Measurements from ENCODE around the gene CCDC187.

The CCDC187 gene

DNA sequence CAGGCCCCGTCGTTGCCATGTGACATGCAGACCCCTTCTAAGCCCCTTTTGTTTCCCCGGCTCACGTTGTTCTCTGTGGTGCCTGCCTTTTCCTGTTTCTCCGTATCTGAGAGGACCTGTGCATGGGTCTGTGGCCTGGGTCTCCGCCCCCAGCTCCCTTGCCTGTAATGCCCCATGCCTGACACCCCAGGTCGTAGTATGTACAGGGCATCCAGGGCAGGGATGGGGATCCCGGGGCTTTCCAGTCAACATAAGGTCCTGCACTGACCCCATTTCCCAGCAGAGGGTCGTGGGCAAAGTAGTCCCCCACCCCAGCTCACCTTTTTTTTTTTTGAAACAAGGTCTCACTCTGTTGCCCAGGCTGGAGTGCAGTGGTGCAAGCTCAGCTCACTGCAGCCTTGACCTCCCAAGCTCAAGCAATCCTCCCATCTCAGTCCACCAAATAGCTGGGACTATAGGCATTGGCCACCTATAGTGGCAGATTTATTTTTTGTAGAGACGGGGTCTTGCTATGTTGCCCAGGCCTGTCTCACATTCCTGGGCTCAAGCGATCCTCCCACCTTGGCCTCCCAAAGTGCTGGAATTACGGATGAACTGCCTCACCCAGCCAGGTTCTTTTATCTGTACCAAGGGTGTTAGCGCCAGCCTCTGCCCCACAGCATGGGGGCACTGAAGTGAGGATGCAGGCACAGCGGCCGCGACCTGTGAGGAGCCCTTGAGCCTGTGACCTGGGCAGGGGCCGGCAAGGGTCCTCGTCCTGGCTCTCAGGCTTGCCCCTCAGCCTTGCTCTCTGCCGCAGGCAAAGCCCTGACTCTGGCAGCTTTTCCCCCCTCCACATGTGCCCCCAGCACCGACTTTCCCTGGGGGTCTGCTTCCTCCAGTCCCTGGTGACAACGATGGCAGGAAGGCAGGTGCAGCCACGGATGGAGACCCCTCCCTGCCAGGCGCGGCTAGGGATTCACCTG lies 39.2 kb downstream of the CCDC187 start:
- DNase-seq (ENCODE audit: low read depth) = no peak
- TF ChIP-seq, protein P1, sequence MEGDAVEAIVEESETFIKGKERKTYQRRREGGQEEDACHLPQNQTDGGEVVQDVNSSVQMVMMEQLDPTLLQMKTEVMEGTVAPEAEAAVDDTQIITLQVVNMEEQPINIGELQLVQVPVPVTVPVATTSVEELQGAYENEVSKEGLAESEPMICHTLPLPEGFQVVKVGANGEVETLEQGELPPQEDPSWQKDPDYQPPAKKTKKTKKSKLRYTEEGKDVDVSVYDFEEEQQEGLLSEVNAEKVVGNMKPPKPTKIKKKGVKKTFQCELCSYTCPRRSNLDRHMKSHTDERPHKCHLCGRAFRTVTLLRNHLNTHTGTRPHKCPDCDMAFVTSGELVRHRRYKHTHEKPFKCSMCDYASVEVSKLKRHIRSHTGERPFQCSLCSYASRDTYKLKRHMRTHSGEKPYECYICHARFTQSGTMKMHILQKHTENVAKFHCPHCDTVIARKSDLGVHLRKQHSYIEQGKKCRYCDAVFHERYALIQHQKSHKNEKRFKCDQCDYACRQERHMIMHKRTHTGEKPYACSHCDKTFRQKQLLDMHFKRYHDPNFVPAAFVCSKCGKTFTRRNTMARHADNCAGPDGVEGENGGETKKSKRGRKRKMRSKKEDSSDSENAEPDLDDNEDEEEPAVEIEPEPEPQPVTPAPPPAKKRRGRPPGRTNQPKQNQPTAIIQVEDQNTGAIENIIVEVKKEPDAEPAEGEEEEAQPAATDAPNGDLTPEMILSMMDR (IDR thresholded peaks at IDR 0.05; ENCODE audit: low read depth, low read length, missing control alignments) = no peak
- H3K4me3 ChIP-seq (ENCODE audit: low read depth, low read length) = no peak overlapping the region

DNA sequence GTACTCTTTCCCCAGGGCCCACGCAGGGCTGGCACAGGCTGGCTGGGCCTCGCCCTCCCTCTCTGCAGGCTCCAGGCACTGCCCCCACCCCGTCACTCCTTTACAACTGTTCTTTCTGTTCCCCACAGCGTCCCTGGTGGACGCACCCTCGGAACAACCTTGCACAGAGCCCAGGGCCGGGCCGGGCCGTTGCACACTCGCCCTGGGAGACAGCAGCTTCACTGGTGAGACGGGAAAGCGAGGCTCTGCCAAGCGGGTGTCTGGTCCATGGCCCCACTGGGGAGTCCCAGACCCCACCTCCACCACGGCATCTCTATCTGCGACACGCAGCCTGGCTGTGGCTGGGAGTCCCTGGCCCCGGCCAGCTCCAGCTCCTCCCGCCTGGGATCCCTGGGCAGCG lies 39.9 kb downstream of the CCDC187 start:
- DNase-seq (ENCODE audit: low read depth) = no peak
- TF ChIP-seq, protein P1 (IDR thresholded peaks at IDR 0.05; ENCODE audit: low read depth, low read length, missing control alignments) = no peak
- no peak overlapping the region for H3K4me3 ChIP-seq (ENCODE audit: low read depth, low read length)

DNA sequence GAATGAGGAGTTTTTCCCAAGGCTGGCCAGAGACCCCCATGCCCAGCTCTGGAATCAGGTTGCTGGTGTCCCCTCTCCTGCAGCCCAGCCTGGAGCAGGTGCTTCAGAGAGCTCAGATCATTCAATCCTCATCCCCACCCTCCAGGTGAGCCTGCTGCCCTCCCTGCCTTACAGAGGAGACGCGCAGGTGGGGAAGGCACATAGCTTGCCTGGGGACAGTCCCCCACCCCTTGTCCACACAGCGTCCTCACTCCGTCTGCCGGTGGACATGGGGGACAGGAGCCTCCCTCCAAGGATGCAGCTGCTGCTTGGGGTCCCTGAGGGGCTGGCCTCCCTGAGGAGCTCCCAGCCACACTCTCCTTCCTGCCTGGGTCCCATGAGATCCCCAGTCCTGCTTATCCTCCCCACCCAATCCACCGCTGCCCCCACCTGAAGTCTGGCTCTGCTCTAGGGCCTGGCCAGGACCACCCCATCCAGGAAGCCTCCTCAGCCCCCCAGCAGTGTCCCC lies 41.2 kb downstream of the CCDC187 start:
- TF ChIP-seq, protein P1 (IDR thresholded peaks at IDR 0.05; ENCODE audit: low read depth, low read length, missing control alignments) = no peak
- H3K4me3 ChIP-seq (ENCODE audit: low read depth, low read length) = no peak overlapping the region
- no peak for DNase-seq (ENCODE audit: low read depth)

DNA sequence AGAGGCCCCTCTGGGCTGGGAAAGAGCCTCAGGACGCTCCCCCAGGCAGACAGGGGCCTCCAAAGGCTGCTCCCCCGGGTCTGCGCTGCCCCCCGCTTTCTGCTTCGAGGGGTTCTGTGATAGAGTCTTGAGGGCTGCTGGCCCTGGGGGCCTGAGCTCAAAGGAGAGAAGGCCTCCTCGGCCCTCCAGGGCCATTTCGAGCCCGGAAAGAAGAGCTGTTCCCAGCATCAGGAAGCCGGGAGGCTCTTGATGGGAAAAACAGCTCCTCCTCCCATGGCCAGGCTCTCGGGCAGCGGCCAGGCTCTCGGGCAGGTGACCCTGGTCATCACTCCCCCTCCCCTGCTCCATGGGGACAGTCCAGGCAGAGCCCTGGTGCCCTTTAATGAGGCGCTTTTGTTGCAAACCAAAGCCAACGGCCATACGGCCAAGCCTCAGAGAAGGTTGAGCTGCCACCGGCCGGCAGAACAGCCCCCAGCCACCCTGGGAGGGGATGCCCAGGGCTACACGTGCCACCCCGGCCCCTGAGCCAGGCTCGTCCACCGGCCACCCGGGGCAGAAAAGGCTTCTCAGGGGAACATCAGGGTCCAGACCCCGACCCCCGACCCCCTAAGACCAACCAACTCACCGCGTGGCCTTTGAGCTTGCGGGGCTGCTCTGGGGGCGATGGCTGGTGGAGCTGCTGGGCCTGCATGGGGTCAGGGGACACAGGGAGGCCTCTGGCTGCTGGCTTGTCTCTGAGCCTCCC lies 42.0 kb downstream of the CCDC187 start:
- DNase-seq (ENCODE audit: low read depth) = no peak
- TF ChIP-seq, protein P1 (IDR thresholded peaks at IDR 0.05; ENCODE audit: low read depth, low read length, missing control alignments) = no peak
- H3K4me3 ChIP-seq (ENCODE audit: low read depth, low read length) = no peak overlapping the region

DNA sequence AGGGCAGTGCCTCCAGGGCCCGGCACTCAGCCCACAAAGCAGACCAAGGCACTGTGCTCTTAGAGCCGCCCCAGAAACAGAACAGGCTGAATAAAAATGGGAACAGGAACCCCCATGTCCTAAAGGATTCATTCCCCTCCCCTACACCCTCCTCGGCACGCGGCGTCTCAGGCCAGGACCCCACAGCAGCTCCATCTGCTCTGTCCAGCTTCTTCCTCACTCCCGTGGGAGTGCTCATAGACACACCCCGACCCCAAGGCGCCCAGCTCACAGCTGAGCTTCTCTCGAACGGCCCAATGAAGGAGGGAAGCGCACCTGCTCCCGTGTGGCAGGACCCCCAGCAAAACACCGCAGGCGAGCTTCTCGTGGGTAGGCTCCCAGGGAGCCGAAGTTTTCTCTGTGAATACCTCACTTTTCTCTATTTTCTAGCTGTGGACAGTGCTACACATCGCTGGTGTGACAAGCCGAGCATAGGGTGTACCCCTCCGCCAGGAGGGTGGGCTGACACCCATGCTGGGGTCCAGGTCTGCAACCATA lies 42.9 kb downstream of the CCDC187 start:
- TF ChIP-seq, protein P1 (IDR thresholded peaks at IDR 0.05; ENCODE audit: low read depth, low read length, missing control alignments) = no peak
- no peak for DNase-seq (ENCODE audit: low read depth)
- no peak overlapping the region for H3K4me3 ChIP-seq (ENCODE audit: low read depth, low read length)

DNA sequence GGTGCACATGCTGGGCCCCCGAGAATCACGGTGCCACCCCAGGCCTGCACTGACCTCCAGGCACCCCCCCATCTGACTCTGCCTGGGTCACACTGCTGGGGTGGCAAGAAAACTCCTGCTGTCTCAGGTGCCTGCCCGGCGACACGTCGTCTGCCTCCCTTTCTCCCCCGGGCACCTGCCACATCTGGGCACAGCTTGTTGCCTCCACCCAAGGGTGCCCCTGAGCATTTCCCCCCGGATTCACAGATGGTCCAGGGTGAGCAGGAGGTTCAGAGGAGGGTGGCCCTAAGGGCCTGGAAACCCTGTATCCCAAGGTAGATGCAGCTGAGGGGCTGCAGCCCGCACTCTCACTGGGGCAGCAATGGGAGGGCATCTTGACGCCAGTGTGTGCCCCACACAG lies 43.4 kb downstream of the CCDC187 start:
- no peak for DNase-seq (ENCODE audit: low read depth)
- no peak overlapping the region for H3K4me3 ChIP-seq (ENCODE audit: low read depth, low read length)
- TF ChIP-seq, protein P1 (IDR thresholded peaks at IDR 0.05; ENCODE audit: low read depth, low read length, missing control alignments) = no peak

Data from GM12864 (cell line).